Left lung (tissue), 10 donors: ENCODE results near the gene INPP5D. TPM values are rescaled to one million over a fixed set of nuclear protein-coding genes. Genes with fewer than 3 reads are reported as not detected.

Experiments
- ATAC-seq: fragments of 200-7000 bp; cut with Tn5 transposase; one replicate; pipeline ENCODE4 v1.9.1; 2020; ENCODE audit warnings: moderate library complexity
- DNase-seq, 4 donors: peaks; one replicate each; pipeline ENCODE4 v3.0.0-alpha.2; 2013 to 2020
- H3K27ac ChIP-seq, 2 donors: fragments of 200-600 bp; sonication (generic) in 1 of 2; one replicate each; pipeline versions ENCODE4 v1.5.0 to v1.8.0; 2020 to 2021
- H3K27me3 ChIP-seq, 2 donors: fragments of 200-600 bp; sonication (generic) in 1 of 2; one replicate each; pipeline versions ENCODE4 v1.5.0 to v1.8.0; 2020 to 2021
- H3K36me3 ChIP-seq, 2 donors: fragments of 200-600 bp; sonication (generic) in 1 of 2; one replicate each; pipeline versions ENCODE4 v1.5.0 to v1.8.0; 2020 to 2021
- H3K4me1 ChIP-seq, 2 donors: fragments of 200-600 bp; one replicate each; pipeline ENCODE4 v1.8.0; 2021
- H3K4me3 ChIP-seq, 2 donors: fragments of 200-600 bp; sonication (generic) in 1 of 2; one replicate each; pipeline versions ENCODE4 v1.5.0 to v1.8.0; 2020 to 2021; ENCODE audit warnings: mild to moderate bottlenecking in 1 of 2
- H3K9me3 ChIP-seq, 2 donors: fragments of 200-600 bp; sonication (generic) in 1 of 2; one replicate each; pipeline versions ENCODE4 v1.5.0 to v1.8.0; 2020 to 2021
- intact Hi-C, 2 donors: fragments of 100-400 bp; cut with DNase I; formaldehyde crosslinking; loops; one replicate each; pipeline versions ENCODE4 v1.11.2 to v1.14.2; 2022
- polyA plus RNA-seq, 6 donors: library from polyadenylated mRNA; unstranded; fragments of 120-200 nt; gene quantifications; one replicate each; pipeline ENCODE4 v1.2.1, GENCODE V29; 2013; ENCODE audit not compliant: insufficient read length in 6 of 6
- total RNA-seq, 2 donors: library from RNA; stranded (reverse); fragmentation: NEBNext Ultra II Directional; extraction: Animal tissue kit (Norgen Biotek cat#: 25700); gene quantifications; one replicate each; pipeline ENCODE4 v1.2.1, GENCODE V29; 2021
- TF ChIP-seq, protein P1 (sequence below), 2 donors: fragments of 200-600 bp; sonication (generic) in 1 of 2; IDR thresholded peaks; one replicate each; pipeline versions ENCODE4 v1.5.0 to v1.8.0; 2021; ENCODE audit warnings: antibody characterized with exemption in 2 of 2
- donor health status: DM: no; HTN: yes; CAD: no.
- donor health status: DM: no; HTN: no; CAD: no.

Gene INPP5D
- total and polyA plus RNA-seq, 8 donors: 10.8 to 40.5 (median 15.0) TPM

DNA sequence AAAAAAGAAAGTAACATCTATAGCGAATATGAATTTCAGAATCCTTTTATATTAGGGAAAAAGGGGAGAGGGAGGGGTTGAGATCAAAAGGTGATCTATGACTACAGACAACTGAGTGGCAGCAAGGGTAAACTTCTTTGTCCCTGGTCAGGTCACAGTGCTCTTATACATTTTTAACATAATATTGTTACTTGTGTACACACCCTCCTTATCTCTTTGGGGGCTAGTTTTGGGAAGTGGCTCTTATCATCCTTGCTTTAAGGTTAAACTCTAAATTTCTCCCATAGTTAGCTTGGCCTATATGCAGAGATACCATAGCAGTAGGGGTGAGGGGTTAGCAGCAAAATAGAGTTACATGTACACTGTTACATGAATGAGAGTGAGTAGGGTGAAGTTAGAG, 159.7 kb downstream of the INPP5D start:
- no peak overlapping the region for H3K27ac ChIP-seq
- intact Hi-C loops: no loop called here
- H3K9me3 ChIP-seq: no peaks in the 10 kb centered on the region
- H3K36me3 ChIP-seq: no peaks in the 10 kb centered on the region
- H3K4me3 ChIP-seq: no peak overlapping the region
- no peaks in the 10 kb centered on the region for H3K27me3 ChIP-seq
- TF ChIP-seq, protein P1, sequence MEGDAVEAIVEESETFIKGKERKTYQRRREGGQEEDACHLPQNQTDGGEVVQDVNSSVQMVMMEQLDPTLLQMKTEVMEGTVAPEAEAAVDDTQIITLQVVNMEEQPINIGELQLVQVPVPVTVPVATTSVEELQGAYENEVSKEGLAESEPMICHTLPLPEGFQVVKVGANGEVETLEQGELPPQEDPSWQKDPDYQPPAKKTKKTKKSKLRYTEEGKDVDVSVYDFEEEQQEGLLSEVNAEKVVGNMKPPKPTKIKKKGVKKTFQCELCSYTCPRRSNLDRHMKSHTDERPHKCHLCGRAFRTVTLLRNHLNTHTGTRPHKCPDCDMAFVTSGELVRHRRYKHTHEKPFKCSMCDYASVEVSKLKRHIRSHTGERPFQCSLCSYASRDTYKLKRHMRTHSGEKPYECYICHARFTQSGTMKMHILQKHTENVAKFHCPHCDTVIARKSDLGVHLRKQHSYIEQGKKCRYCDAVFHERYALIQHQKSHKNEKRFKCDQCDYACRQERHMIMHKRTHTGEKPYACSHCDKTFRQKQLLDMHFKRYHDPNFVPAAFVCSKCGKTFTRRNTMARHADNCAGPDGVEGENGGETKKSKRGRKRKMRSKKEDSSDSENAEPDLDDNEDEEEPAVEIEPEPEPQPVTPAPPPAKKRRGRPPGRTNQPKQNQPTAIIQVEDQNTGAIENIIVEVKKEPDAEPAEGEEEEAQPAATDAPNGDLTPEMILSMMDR (IDR thresholded peaks at IDR 0.05): no peak
- H3K4me1 ChIP-seq: no peaks in the 10 kb centered on the region
- no peak for ATAC-seq
- no peak for DNase-seq

DNA sequence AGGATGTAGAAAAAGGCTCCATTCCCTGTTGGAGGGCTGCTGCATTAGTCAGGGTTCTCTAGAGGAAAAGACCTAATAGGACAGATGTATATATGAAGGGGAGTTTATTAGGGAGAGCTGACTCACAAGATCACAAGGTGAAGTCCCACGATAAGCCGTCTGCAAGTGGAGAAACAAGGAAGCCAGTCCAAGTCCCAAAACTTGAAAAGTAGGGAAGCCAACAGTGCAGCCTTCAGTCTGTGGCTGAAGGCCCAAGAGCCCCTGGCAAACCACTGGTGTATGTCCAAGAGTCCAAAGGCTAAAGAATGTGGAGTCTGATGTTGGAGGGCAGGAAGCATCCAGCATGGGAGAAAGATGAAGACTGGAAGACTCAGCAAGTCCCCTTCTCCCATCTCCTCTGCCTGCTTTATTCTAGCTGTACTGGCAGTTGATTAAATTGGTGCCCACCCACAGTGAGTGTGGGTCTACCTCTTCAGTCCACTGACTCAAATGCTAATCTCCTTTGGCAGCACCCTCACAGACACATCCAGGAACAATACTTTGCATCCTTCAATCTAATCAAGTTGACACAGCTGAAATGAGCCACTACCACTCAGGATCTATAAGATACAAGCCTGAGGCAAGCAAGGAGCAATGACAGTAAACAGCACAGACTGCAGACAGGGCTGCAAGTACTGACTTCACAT, 161.4 kb downstream of the INPP5D start:
- TF ChIP-seq, protein P1 (IDR thresholded peaks at IDR 0.05): no peak

DNA sequence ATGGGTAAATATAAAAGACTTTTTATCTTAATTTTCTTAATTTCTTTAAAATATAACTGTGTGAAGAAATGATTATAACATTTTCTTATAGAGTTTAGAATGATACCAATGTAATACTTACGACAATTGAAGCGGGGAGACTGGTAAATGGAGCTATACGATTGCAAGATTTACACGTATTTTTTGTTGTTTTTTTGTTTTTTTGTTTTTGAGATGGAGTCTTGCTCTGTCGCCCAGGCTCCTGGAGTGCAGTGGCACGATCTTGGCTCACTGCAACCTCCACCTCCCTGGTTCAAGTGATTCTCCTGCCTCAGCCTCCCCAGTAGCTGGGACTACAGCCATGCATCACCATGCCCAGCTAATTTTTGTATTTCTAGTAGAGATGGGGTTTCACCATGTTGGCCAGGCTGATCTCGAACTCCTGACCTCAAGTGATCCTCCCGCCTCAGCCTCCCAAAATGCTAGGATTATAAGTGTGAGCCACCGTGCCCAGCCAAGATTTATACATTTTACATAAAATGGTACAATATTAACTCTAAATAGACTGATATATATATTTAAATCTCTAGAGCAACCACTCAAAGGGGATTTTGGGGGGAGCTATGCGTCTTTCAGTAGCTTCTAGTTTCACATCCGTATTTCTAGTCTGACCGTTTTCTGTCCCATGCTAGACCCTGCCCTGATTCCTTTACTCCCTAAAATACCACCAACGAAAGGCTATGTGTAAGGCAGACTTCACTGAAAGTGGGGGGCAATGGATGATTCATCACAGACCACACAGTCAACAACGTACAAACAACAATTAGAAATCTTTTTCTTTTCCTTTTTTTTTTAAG, 163.1 kb downstream of the INPP5D start:
- Histone ChIP-seq H3K9me3 (no peaks in the 10 kb centered on the region), H3K27ac (no peak overlapping the region), H3K4me1 (no peaks in the 10 kb centered on the region), H3K27me3 (no peaks in the 10 kb centered on the region), H3K36me3 (no peaks in the 10 kb centered on the region), H3K4me3 (no peak overlapping the region)
- intact Hi-C loops: no loop called here
- ATAC-seq: no peak
- no peak for DNase-seq
- TF ChIP-seq, protein P1 (IDR thresholded peaks at IDR 0.05): no peak

More for the DNA sequence above, 161.4 kb downstream of the INPP5D start:
- intact Hi-C loops: no loop called here
- DNase-seq: no peak
- H3K27me3 ChIP-seq: no peaks in the 10 kb centered on the region
- ATAC-seq: no peak
- H3K36me3 ChIP-seq: no peaks in the 10 kb centered on the region
- no peaks in the 10 kb centered on the region for H3K9me3 ChIP-seq
- H3K27ac ChIP-seq: no peak overlapping the region
- H3K4me1 ChIP-seq: no peaks in the 10 kb centered on the region
- H3K4me3 ChIP-seq: no peak overlapping the region

DNA sequence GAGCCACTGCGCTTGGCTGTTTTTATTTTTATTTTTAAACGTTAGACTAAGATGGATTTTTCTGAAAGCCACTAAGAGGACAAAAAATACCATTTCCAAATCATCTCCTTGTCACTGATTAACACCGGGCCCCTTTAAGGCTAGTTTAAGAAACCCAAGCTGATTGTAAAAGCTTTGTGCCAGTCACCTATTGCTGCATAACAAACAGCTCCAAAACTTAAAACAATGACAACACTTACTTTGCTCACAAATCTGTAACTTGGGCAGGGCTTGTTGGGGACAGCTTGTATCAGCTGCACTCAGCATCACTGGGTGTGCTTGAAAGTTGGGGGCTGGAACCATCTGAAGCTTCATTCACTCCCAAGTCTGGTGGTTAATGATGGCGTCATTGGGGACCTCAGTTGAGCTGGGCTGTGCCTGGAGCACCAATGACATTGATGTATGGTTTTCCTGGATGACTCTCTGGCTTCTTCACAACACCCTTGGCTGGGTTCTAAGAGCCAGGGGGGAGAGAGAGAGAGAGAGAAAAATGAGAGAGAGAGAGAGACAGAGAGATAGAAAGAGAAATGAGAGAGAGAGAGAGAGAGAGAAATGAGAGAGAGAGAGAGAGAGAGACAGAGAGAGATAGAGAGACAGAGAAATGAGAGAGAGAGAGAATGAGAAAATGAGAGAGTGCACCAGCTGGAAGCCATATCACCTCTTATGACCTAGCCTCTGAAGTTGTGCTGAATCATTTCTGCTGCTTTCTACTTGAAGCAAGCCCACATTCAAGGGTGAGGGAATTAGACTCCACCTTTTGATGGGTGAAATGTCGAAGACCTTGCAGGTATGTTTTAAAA, 165.3 kb downstream of the INPP5D start:
- Histone ChIP-seq H3K36me3 (no peaks in the 10 kb centered on the region), H3K9me3 (no peaks in the 10 kb centered on the region), H3K4me1 (no peaks in the 10 kb centered on the region), H3K27ac (no peak overlapping the region), H3K4me3 (no peak overlapping the region), H3K27me3 (no peaks in the 10 kb centered on the region)
- ATAC-seq (no peak), DNase-seq (no peak)
- intact Hi-C loops: no loop called here
- TF ChIP-seq, protein P1 (IDR thresholded peaks at IDR 0.05): no peak
